GM19395 (cell line): ENCODE data around the gene DAPK1.

ENCODE experiments used
- ATAC-seq: cut with Tn5 transposase; IDR thresholded peaks from one replicate; pipeline ENCODE4 v1.9.1; 2021; ENCODE audit warnings: mild to moderate bottlenecking, moderate library complexity; ENCODE audit not compliant: unreplicated experiment

DAPK1 gene

GRCh38 chr9:87681271-87682061, 183.8 kb downstream of the DAPK1 start:
- no peak for ATAC-seq

- ATAC-seq = no peak
Measured at GRCh38 chr9:87682085-87682484, 184.4 kb downstream of the DAPK1 start.

GRCh38 chr9:87682618-87683017, 185.0 kb downstream of the DAPK1 start:
- ATAC-seq = no peak

GRCh38 chr9:87683751-87684626, 186.3 kb downstream of the DAPK1 start:
- ATAC-seq = no peak

- no peak for ATAC-seq
Measured at GRCh38 chr9:87684627-87685219, 187.1 kb downstream of the DAPK1 start.

- no peak for ATAC-seq
Measured at GRCh38 chr9:87685441-87685840, 187.8 kb downstream of the DAPK1 start.

GRCh38 chr9:87685871-87686519, 188.3 kb downstream of the DAPK1 start:
- no peak for ATAC-seq

- ATAC-seq = no peak
Measured at GRCh38 chr9:87686520-87687090, 188.9 kb downstream of the DAPK1 start.

- no peak for ATAC-seq
Measured at GRCh38 chr9:87687207-87687606, 189.5 kb downstream of the DAPK1 start.

GRCh38 chr9:87694236-87694755, 196.6 kb downstream of the DAPK1 start:
- no peak for ATAC-seq

GRCh38 chr9:87695523-87695922, 197.9 kb downstream of the DAPK1 start:
- no peak for ATAC-seq

- no peak for ATAC-seq
Measured at GRCh38 chr9:87696641-87697040, 199.0 kb downstream of the DAPK1 start.

GRCh38 chr9:87698069-87698809, 200.6 kb downstream of the DAPK1 start:
- no peak for ATAC-seq

GRCh38 chr9:87699835-87700234, 202.2 kb downstream of the DAPK1 start:
- ATAC-seq = no peak

- no peak for ATAC-seq
Measured at GRCh38 chr9:87701491-87701890, 203.8 kb downstream of the DAPK1 start.

GRCh38 chr9:87701931-87702421, 204.3 kb downstream of the DAPK1 start:
- no peak for ATAC-seq

GRCh38 chr9:87702921-87703320, 205.3 kb downstream of the DAPK1 start:
- ATAC-seq = no peak

- no peak for ATAC-seq
Measured at GRCh38 chr9:87703636-87704276, 206.1 kb downstream of the DAPK1 start.

GRCh38 chr9:87704342-87704741, 206.7 kb downstream of the DAPK1 start:
- no peak for ATAC-seq
